GM18907 (cell line): ENCODE data around the gene SORD.
"Not testable (repeated sequence)": the region's sequence is repeated elsewhere in the genome, so short reads cannot be mapped to it uniquely, and the experiment has no call there.

ENCODE experiments used
- ATAC-seq: cut with Tn5 transposase; IDR thresholded peaks from one replicate; pipeline ENCODE4 v1.9.1; 2021; ENCODE audit warnings: mild to moderate bottlenecking, moderate library complexity; ENCODE audit not compliant: unreplicated experiment

The SORD gene

GRCh38 chr15:45023659-45024225 lies 747 bp downstream of the SORD start:
- no peak for ATAC-seq

- ATAC-seq: not testable (repeated sequence)
Measured at GRCh38 chr15:45024649-45025048, 1.7 kb downstream of the SORD start.

- not testable (repeated sequence) for ATAC-seq
Measured at GRCh38 chr15:45025627-45026026, 2.6 kb downstream of the SORD start.

- ATAC-seq: no peak
Measured at GRCh38 chr15:45026651-45027190, 3.7 kb downstream of the SORD start.

GRCh38 chr15:45027220-45027619 lies 4.2 kb downstream of the SORD start:
- no peak for ATAC-seq

GRCh38 chr15:45030743-45031142 lies 7.7 kb downstream of the SORD start:
- no peak for ATAC-seq

GRCh38 chr15:45031522-45032028 lies 8.6 kb downstream of the SORD start:
- ATAC-seq: not testable (repeated sequence)

- not testable (repeated sequence) for ATAC-seq
Measured at GRCh38 chr15:45032501-45032900, 9.5 kb downstream of the SORD start.

- ATAC-seq: not testable (repeated sequence)
Measured at GRCh38 chr15:45034087-45034486, 11.1 kb downstream of the SORD start.

GRCh38 chr15:45034600-45035375 lies 11.8 kb downstream of the SORD start:
- ATAC-seq: not testable (repeated sequence)

- ATAC-seq: peak; percentile 93
Measured at GRCh38 chr15:45036812-45037781, 14.1 kb downstream of the SORD start.

GRCh38 chr15:45037936-45038335 lies 14.9 kb downstream of the SORD start:
- ATAC-seq: no peak

GRCh38 chr15:45040396-45040795 lies 17.4 kb downstream of the SORD start:
- not testable (repeated sequence) for ATAC-seq

- not testable (repeated sequence) for ATAC-seq
Measured at GRCh38 chr15:45041538-45041937, 18.5 kb downstream of the SORD start.

GRCh38 chr15:45042859-45043258 lies 19.9 kb downstream of the SORD start:
- not testable (repeated sequence) for ATAC-seq

- ATAC-seq: not testable (repeated sequence)
Measured at GRCh38 chr15:45044270-45044669, 21.3 kb downstream of the SORD start.

- ATAC-seq: not testable (repeated sequence)
Measured at GRCh38 chr15:45048449-45048793, 25.4 kb downstream of the SORD start.

GRCh38 chr15:45048794-45049631 lies 26.0 kb downstream of the SORD start:
- no peak for ATAC-seq

- no peak for ATAC-seq
Measured at GRCh38 chr15:45050587-45050986, 27.6 kb downstream of the SORD start.

GRCh38 chr15:45052676-45053075 lies 29.7 kb downstream of the SORD start:
- ATAC-seq: not testable (repeated sequence)
